Measurements from ENCODE around the gene OST4. TPM values are rescaled to one million over a fixed set of nuclear protein-coding genes. Genes with fewer than 3 reads are reported as not detected.
A peak's percentile ranks its signal among the peaks of the same experiment; 100 is the strongest.

OST4 gene
- total RNA-seq, 4 donors from 2014 or later, result 92.7 to 320 (median 202) TPM

GRCh38 chr2:27085062-27085672, 13.7 kb upstream of the OST4 start:
- WGBS, 2 donors (ENCODE audit: low coverage in 1 of 2), result 55% methylated on average over 9 of the region's 10 CpGs; no CpG with 5 or more reads in 1 of the 2 donors
- Histone ChIP-seq H3K27ac (peak overlapping the region; percentile 92 to 94 (median 92)), H3K4me3 (peak overlapping the region in 3 of 4 donors; percentile 51 to 72 (median 54)), H3K27me3 (no peaks in the 10 kb centered on the region), H3K4me1 (peaks cover 25 to 57% (median 36%) of the 10 kb centered on the region in 4 donors), H3K36me3 (no peaks in the 10 kb centered on the region), H3K9me3 (no peaks in the 10 kb centered on the region)
- in situ Hi-C loops (cut with MboI; ENCODE audit: low pct_ligation_motif_present in 1 of 4, low pct_unique_long_range_greater_than_20kb in 1 of 4, low sequenced_read_pairs in 3 of 4) (loop anchor here (10.0 to 25.0 kb wide), 2 partner anchors 120 to 123 kb away; partner anchors contain the start of gene MAPRE3 (in 3 of the 4)), intact Hi-C loops (cut with DNase I; ENCODE audit: low total_unique reads) (loop anchor here (5.0 kb wide), 2 partner anchors 33 to 53 kb away; partner anchors contain the start of genes AGBL5 and TMEM214)
- no peak for DNase-seq
- no peak for TF ChIP-seq POLR2A (IDR thresholded peaks at IDR 0.05)
- no peak for TF ChIP-seq EP300 (IDR thresholded peaks at IDR 0.05; ENCODE audit: low read depth)
- peak in 1 of 5 experiments; percentile 17 for TF ChIP-seq CTCF (IDR thresholded peaks at IDR 0.05)
- no peak for TF ChIP-seq POLR2AphosphoS5 (IDR thresholded peaks at IDR 0.05)

GRCh38 chr2:27084297-27085061, 13.0 kb upstream of the OST4 start:
- in situ Hi-C loops (cut with MboI; ENCODE audit: low pct_ligation_motif_present in 1 of 4, low pct_unique_long_range_greater_than_20kb in 1 of 4, low sequenced_read_pairs in 3 of 4), result loop anchor here (10.0 to 25.0 kb wide), 2 partner anchors 120 to 122 kb away; partner anchors contain the start of gene MAPRE3 (in 3 of the 4)
- Histone ChIP-seq H3K4me3 (no peak overlapping the region), H3K36me3 (no peaks in the 10 kb centered on the region), H3K4me1 (peaks cover 25 to 57% (median 36%) of the 10 kb centered on the region in 4 donors), H3K27ac (peak overlapping the region in 3 of 4 donors; percentile 92 to 94 (median 93)), H3K27me3 (no peaks in the 10 kb centered on the region), H3K9me3 (no peaks in the 10 kb centered on the region)
- no peak for DNase-seq
- 67 to 89% methylated on average over 1 to 6 of the region's 6 CpGs for WGBS, 2 donors (ENCODE audit: low coverage in 1 of 2)
- no peak for TF ChIP-seq POLR2A (IDR thresholded peaks at IDR 0.05)
- TF ChIP-seq EP300 (IDR thresholded peaks at IDR 0.05; ENCODE audit: low read depth), result no peak
- no peak for TF ChIP-seq POLR2AphosphoS5 (IDR thresholded peaks at IDR 0.05)
- TF ChIP-seq CTCF (IDR thresholded peaks at IDR 0.05), result no peak
- intact Hi-C loops (cut with DNase I; ENCODE audit: low total_unique reads), result loop anchor here (5.0 kb wide), 2 partner anchors 32 to 52 kb away; partner anchors contain the start of genes AGBL5 and TMEM214

GRCh38 chr2:27083410-27084296, 12.2 kb upstream of the OST4 start:
- Histone ChIP-seq H3K4me3 (no peak overlapping the region), H3K27ac (peak overlapping the region in 2 of 4 donors; percentile 29 to 94), H3K4me1 (peaks cover 25 to 57% (median 36%) of the 10 kb centered on the region in 4 donors), H3K27me3 (no peaks in the 10 kb centered on the region), H3K9me3 (no peaks in the 10 kb centered on the region), H3K36me3 (no peaks in the 10 kb centered on the region)
- DNase-seq, result no peak
- intact Hi-C loops (cut with DNase I; ENCODE audit: low total_unique reads) (no loop called here), in situ Hi-C loops (cut with MboI; ENCODE audit: low pct_ligation_motif_present in 1 of 4, low pct_unique_long_range_greater_than_20kb in 1 of 4, low sequenced_read_pairs in 3 of 4) (loop anchor here (10.0 to 25.0 kb wide), 2 partner anchors 119 to 121 kb away; partner anchors contain the start of gene MAPRE3 (in 3 of the 4))
- 60 to 89% methylated on average over 2 to 17 of the region's 20 CpGs for WGBS, 2 donors (ENCODE audit: low coverage in 1 of 2)
- TF ChIP-seq POLR2AphosphoS5 (IDR thresholded peaks at IDR 0.05) (no peak), POLR2A (IDR thresholded peaks at IDR 0.05) (no peak), EP300 (IDR thresholded peaks at IDR 0.05; ENCODE audit: low read depth) (no peak), CTCF (IDR thresholded peaks at IDR 0.05) (no peak)
